HL-60 (cell line): ENCODE results near the gene STPG4.

Experiments used
- DNase-seq, 2 experiments: peaks; one replicate each; pipeline ENCODE4 v3.0.0-alpha.2; 2010 to 2020; ENCODE audit warnings: low read depth in 1 of 2, low spot score in 1 of 2
- H3K27ac ChIP-seq: fragments of 250-450 bp; sonication (Bioruptor Pico); replicated peaks from 2 replicates; pipeline ENCODE4 v1.5.1; 2020; ENCODE audit warnings: mild to moderate bottlenecking, moderate library complexity
- H3K27me3 ChIP-seq: fragments of 250-450 bp; sonication (Bioruptor Pico); 2 replicates; pipeline ENCODE4 v1.5.1; 2021; ENCODE audit warnings: mild to moderate bottlenecking, moderate library complexity; ENCODE audit not compliant: insufficient read depth, poor library complexity, severe bottlenecking
- H3K4me3 ChIP-seq: replicated peaks from 2 replicates; pipeline ENCODE4 v1.5.1; 2011; ENCODE audit warnings: mild to moderate bottlenecking, control low read depth, low read length; ENCODE audit not compliant: insufficient read depth
- CTCF ChIP-seq: IDR thresholded peaks from one replicate; pipeline ENCODE4 v1.5.1; 2011; ENCODE audit warnings: low read length, control low read depth, inconsistent platforms; ENCODE audit not compliant: insufficient read depth
- GABPA ChIP-seq: IDR thresholded peaks from 2 replicates; pipeline ENCODE4 v1.6.1; 2012; ENCODE audit warnings: low read depth
- POLR2AphosphoS5 ChIP-seq: IDR thresholded peaks from 2 replicates; pipeline ENCODE4 v1.6.1; 2012; ENCODE audit warnings: low read depth
- SPI1 ChIP-seq: IDR thresholded peaks from 2 replicates; pipeline ENCODE4 v1.6.1; 2012; ENCODE audit warnings: low read depth, mild to moderate bottlenecking, borderline replicate concordance
- TF ChIP-seq, protein P1 (sequence below): IDR thresholded peaks from 2 replicates; pipeline ENCODE4 v1.6.1; 2012; ENCODE audit warnings: low read depth; ENCODE audit not compliant: insufficient replicate concordance

The STPG4 gene

DNA sequence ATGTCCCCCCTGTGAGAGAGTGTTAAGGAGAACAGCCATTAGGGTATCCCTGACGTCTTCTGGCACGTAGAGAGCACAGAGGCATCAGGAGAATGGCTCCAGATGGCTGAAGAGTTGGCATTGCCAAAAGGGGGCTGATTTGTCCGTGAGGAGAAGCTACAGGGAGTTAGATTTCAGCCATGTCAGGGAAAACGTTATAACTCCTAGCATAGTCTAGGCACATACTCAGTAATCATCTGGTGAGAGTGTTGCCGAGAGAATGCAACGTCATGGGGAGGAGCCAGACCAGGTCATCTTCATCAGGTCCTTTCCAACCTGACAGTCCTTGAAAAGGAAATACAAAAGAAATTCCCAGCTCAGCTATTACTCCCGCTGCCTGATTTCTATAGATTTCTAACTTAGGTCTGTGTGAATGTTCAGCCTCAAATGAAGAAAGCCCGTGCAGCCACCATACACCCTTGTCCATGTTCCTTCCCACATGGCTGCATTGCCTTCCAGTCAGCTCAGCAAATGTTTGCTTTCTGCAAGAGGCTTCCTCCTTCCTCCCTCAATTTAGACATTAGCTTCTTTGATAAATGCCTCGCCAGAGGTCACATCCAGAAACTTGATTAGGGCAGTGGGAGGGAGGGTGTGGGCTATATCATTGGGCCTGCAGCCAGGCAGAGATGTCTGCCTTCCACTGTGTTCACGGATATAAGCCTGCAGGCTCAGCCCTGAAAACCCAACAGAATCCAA is 93.0 kb downstream of the STPG4 start:
- H3K4me3 ChIP-seq: no peak overlapping the region
- no peak for DNase-seq
- H3K27me3 ChIP-seq: no peaks in the 10 kb centered on the region
- TF ChIP-seq POLR2AphosphoS5: no peak
- TF ChIP-seq, protein P1, sequence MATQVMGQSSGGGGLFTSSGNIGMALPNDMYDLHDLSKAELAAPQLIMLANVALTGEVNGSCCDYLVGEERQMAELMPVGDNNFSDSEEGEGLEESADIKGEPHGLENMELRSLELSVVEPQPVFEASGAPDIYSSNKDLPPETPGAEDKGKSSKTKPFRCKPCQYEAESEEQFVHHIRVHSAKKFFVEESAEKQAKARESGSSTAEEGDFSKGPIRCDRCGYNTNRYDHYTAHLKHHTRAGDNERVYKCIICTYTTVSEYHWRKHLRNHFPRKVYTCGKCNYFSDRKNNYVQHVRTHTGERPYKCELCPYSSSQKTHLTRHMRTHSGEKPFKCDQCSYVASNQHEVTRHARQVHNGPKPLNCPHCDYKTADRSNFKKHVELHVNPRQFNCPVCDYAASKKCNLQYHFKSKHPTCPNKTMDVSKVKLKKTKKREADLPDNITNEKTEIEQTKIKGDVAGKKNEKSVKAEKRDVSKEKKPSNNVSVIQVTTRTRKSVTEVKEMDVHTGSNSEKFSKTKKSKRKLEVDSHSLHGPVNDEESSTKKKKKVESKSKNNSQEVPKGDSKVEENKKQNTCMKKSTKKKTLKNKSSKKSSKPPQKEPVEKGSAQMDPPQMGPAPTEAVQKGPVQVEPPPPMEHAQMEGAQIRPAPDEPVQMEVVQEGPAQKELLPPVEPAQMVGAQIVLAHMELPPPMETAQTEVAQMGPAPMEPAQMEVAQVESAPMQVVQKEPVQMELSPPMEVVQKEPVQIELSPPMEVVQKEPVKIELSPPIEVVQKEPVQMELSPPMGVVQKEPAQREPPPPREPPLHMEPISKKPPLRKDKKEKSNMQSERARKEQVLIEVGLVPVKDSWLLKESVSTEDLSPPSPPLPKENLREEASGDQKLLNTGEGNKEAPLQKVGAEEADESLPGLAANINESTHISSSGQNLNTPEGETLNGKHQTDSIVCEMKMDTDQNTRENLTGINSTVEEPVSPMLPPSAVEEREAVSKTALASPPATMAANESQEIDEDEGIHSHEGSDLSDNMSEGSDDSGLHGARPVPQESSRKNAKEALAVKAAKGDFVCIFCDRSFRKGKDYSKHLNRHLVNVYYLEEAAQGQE: no peak
- no peak for TF ChIP-seq GABPA
- no peak for TF ChIP-seq SPI1
- no peak for TF ChIP-seq CTCF
- H3K27ac ChIP-seq: no peak overlapping the region

DNA sequence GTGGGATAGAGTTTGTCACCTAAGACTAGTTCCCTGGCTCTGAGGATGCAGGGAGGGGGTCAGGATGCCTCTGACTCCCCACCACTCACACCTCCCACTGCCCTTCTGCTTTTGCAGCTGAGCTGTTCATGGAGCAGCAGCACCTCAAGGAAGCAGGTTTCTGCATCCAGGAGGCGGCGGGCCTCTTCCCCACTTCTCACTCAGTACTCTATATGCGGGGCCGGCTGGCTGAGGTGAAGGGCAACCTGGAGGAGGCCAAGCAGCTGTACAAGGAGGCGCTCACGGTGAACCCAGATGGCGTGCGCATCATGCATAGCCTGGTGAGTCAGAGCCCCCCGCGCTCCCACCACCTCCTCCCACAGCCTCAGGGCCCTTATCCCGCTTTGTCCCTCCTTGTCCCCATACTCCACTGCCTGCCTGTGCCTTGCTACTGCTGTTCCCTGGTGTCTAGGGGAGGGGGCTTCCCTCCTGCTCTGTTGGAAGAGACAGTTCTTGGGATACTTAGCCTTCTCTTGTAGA is 94.4 kb downstream of the STPG4 start:
- DNase-seq: no peak
- Histone ChIP-seq H3K27me3 (no peaks in the 10 kb centered on the region), H3K27ac (no peak overlapping the region), H3K4me3 (no peak overlapping the region)
- TF ChIP-seq SPI1 (no peak), POLR2AphosphoS5 (no peak), GABPA (no peak), CTCF (no peak)
- TF ChIP-seq, protein P1: no peak

- Histone ChIP-seq H3K27me3 (no peaks in the 10 kb centered on the region), H3K27ac (peak overlapping the region; percentile 45), H3K4me3 (no peak overlapping the region)
- DNase-seq: peak; percentile 81 to 87
- TF ChIP-seq SPI1: peak; percentile 1; the same call in 1 of the 2 replicates
- TF ChIP-seq GABPA: no peak
- peak; percentile 67; the same call in 1 of the 2 replicates for TF ChIP-seq POLR2AphosphoS5
- no peak for TF ChIP-seq CTCF
These were observed 96.8 kb downstream of the STPG4 start for GRCh38 chr2:47058003-47058931.
